ENCODE results near the gene CACNG7. TPM values are rescaled to one million over a fixed set of nuclear protein-coding genes. Genes with fewer than 3 reads are reported as not detected.

Gene CACNG7
- total RNA-seq, 4 donors from 2014 or later: not detected

DNA sequence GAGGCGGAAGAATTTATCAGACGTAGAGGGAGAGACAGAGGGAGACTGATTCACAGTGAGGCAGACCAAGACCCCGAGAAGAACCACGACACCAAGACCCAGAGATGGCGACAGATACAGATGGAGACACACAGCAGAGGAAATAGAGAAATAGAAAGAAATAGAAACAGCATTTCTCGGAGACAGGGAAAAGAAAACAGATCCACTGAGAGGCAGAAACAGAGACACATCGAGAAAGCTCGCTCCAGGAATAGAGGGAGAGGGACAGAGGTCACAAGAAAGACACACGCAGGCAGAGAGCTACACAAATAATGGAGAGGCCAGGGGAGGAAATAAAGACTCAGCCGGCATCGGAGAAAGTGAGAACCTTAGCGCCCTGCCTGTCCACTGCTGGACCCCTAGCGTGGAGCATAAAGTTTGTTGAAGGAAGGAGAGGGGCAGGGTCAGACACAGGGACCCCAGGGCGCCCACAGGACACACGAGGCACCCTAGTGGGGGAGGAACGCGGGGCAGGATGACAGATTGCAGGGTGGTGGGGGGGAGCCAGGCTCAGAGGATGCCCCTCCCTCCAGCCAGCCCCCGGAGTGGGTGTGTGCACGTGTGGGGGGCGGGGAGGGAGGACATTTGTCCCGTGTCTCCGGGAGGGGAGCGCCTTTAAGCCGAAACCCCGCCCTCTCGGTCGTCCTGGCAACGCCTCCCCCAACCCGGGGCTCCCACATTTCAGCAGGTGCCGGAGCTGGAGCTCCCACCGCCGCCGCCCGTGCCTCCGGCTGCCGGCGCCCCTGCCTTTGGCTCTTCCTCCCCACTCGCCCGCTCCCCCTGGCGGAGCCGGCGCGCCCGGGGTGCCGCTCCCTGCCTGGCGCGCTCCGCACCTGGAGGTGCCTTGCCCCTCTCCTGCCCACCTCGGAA is 27.3 kb upstream of the CACNG7 start, which contains the start of gene PRKCG:
Gene PRKCG, plus strand, starts transcription at position 716 of the 909 bp plus-strand sequence. CDS start 298 bp downstream, outside the sequence.
- Histone ChIP-seq H3K36me3 (no peaks in the 10 kb centered on the region), H3K27me3 (peaks cover 0 to 21% of the 10 kb centered on the region in 2 donors), H3K9me3 (no peaks in the 10 kb centered on the region), H3K27ac (no peak within 1 kb of the TSS), H3K4me3 (peak within 1 kb of the TSS; percentile 12 to 48 (median 30)), H3K4me1 (peaks cover 3 to 32% (median 8%) of the 10 kb centered on the region in 4 donors)
- peak; percentile 28 to 73 (median 70) for DNase-seq
- TF ChIP-seq, protein P1, sequence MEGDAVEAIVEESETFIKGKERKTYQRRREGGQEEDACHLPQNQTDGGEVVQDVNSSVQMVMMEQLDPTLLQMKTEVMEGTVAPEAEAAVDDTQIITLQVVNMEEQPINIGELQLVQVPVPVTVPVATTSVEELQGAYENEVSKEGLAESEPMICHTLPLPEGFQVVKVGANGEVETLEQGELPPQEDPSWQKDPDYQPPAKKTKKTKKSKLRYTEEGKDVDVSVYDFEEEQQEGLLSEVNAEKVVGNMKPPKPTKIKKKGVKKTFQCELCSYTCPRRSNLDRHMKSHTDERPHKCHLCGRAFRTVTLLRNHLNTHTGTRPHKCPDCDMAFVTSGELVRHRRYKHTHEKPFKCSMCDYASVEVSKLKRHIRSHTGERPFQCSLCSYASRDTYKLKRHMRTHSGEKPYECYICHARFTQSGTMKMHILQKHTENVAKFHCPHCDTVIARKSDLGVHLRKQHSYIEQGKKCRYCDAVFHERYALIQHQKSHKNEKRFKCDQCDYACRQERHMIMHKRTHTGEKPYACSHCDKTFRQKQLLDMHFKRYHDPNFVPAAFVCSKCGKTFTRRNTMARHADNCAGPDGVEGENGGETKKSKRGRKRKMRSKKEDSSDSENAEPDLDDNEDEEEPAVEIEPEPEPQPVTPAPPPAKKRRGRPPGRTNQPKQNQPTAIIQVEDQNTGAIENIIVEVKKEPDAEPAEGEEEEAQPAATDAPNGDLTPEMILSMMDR (IDR thresholded peaks at IDR 0.05): peak; percentile 28 to 57 (median 46)
- TF ChIP-seq POLR2A (IDR thresholded peaks at IDR 0.05): no peak

DNA sequence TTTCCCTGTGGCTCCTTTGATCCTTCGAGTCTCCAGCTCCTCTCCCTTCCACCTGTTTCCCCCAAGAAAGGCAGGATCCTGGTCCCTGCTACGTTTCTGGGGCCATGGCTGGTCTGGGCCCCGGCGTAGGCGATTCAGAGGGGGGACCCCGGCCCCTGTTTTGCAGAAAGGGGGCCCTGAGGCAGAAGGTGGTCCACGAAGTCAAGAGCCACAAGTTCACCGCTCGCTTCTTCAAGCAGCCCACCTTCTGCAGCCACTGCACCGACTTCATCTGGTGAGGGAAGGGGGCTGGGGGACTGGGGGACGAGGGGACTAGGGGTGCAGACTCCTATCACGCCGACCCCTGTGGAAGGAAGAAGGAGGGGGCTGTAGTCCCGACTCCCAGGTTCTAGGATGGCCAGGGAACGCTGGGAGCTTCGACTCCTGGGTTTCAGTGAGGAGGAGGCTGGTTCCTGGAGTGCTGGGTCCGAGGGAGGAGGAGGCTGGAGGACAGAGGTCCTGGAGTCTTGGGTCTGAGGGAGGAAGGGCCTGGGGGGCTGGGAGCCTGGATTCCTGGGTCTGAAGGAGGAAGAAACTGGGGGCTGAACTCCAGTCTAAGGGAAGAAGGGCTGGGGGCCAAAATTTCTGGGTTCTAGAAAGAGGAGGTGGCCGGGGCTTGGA is 26.6 kb upstream of the CACNG7 start:
- no peak for DNase-seq
- peak overlapping the region in 2 of 4 donors; percentile 47 to 48 for H3K4me3 ChIP-seq
- TF ChIP-seq, protein P1 (IDR thresholded peaks at IDR 0.05): no peak
- TF ChIP-seq POLR2A (IDR thresholded peaks at IDR 0.05): no peak
- H3K4me1 ChIP-seq: peaks cover 3 to 32% (median 8%) of the 10 kb centered on the region in 4 donors
- H3K36me3 ChIP-seq: no peaks in the 10 kb centered on the region
- H3K27me3 ChIP-seq: peaks cover 0 to 21% of the 10 kb centered on the region in 2 donors
- no peak overlapping the region for H3K27ac ChIP-seq
- no peaks in the 10 kb centered on the region for H3K9me3 ChIP-seq

DNA sequence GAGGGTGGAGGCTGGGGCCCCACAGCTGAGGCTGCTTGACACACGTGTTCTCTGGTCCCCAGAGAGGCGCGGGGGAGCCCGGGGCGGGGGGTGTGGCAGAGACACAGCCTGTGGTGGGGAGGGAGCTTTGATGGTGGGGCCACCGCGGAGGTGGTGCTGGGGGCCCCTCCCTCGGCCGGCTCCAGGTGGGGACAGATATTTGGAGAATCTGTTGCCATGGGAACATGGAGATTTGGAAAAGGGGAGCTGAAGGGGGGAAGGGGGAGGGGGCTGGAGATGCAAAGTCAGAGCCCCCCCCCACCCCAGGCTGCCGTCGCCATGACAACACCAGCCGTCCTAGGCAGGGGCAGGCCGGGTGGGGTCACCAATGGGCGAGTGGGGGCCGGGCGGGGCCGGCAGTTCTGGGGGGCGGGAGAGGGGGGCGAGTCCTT is 25.8 kb upstream of the CACNG7 start:
- TF ChIP-seq, protein P1 (IDR thresholded peaks at IDR 0.05): no peak
- TF ChIP-seq POLR2A (IDR thresholded peaks at IDR 0.05): no peak
- Histone ChIP-seq H3K27ac (no peak overlapping the region), H3K27me3 (peaks cover 0 to 21% of the 10 kb centered on the region in 2 donors)

DNA sequence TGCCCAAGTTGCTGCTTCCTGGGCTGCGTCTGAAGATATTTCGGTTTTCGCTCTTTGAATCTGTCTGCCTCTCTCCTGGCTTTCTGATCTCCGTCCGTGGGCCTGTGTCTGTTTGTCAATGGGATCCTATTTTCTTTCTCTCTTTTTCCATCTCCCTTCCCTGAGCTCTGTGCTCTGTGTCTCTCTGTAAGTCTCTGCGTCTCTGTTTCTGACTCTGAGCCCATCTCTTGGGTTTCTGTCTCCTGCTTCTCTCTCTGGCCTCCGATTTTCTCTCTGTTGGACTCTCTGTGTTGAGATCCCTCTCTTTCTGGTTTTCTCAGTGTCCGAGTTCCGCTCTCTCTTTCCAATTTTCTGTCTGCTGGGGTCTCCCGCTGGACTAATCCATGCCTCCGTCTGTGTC is 25.3 kb upstream of the CACNG7 start:
- Histone ChIP-seq H3K36me3 (no peaks in the 10 kb centered on the region), H3K27me3 (peaks cover 0 to 21% of the 10 kb centered on the region in 2 donors), H3K4me1 (peaks cover 3 to 31% (median 8%) of the 10 kb centered on the region in 4 donors), H3K27ac (no peak overlapping the region), H3K4me3 (no peak overlapping the region), H3K9me3 (no peaks in the 10 kb centered on the region)
- TF ChIP-seq POLR2A (IDR thresholded peaks at IDR 0.05): no peak
- TF ChIP-seq, protein P1 (IDR thresholded peaks at IDR 0.05): no peak
- no peak for DNase-seq

More for the DNA sequence above, 25.8 kb upstream of the CACNG7 start:
- Histone ChIP-seq H3K36me3 (no peaks in the 10 kb centered on the region), H3K9me3 (no peaks in the 10 kb centered on the region), H3K4me3 (no peak overlapping the region), H3K4me1 (peaks cover 3 to 32% (median 8%) of the 10 kb centered on the region in 4 donors)
- DNase-seq: no peak

DNA sequence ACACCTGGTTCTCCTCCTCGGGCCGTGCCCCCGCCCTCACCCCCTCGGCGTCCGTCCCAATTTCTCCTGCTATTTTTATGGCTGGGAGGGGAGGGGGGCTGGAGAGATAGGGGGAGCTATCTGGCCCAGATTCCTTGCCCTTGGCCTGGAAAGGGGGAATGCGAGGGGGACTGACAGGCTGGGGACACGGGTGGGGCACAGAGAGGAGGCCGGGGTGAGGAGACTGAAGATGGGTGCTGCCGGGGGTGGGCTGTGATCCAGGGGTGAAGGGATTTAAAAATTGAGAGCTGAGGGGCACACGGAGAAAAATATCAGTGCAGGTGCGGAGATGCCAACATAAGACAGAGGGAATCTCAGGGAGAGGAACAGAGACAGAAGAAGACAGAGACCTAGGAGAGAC is 24.8 kb upstream of the CACNG7 start:
- Histone ChIP-seq H3K36me3 (no peaks in the 10 kb centered on the region), H3K9me3 (no peaks in the 10 kb centered on the region), H3K27ac (no peak overlapping the region), H3K4me1 (peaks cover 3 to 26% (median 8%) of the 10 kb centered on the region in 4 donors), H3K4me3 (no peak overlapping the region), H3K27me3 (peaks cover 0 to 21% of the 10 kb centered on the region in 2 donors)
- TF ChIP-seq, protein P1 (IDR thresholded peaks at IDR 0.05): no peak
- TF ChIP-seq POLR2A (IDR thresholded peaks at IDR 0.05): no peak
- no peak for DNase-seq
